Pancreas (tissue), 10 donors: ENCODE data around the gene RMRP. TPM values are rescaled to one million over a fixed set of nuclear protein-coding genes. Genes with fewer than 3 reads are reported as not detected.

Experiments
- ATAC-seq, 4 donors: fragments of 200-7000 bp; cut with Tn5 transposase; one replicate each; pipeline versions ENCODE4 v1.8.0 to v1.9.1; 2020; ENCODE audit warnings: mild to moderate bottlenecking in 4 of 4, moderate library complexity in 4 of 4
- DNase-seq, 6 donors: peaks; one replicate each; pipeline ENCODE4 v3.0.0-alpha.2; 2020
- FAIRE-seq: peaks from 2 replicates; lab custom pipeline; 2012; peaks lifted over from hg19 to GRCh38; lab: Jason Lieb, UNC
- H3K27ac ChIP-seq, 4 donors: fragments of 200-600 bp; sonication (generic); 1 replicate in 3 of 4; 2 replicates in 1 of 4; pipeline versions ENCODE4 v1.5.0 to v1.8.0; 2020
- H3K27me3 ChIP-seq, 4 donors: fragments of 200-600 bp; one replicate each; pipeline ENCODE4 v1.8.0; 2021
- H3K36me3 ChIP-seq, 3 donors: fragments of 200-600 bp; sonication (generic) in 1 of 3; one replicate each; pipeline versions ENCODE4 v1.5.0 to v1.8.0; 2020 to 2021
- H3K4me1 ChIP-seq, 3 donors: fragments of 200-600 bp; one replicate each; pipeline ENCODE4 v1.8.0; 2021
- H3K4me3 ChIP-seq, 4 donors: fragments of 200-600 bp; sonication (generic) in 2 of 4; one replicate each; pipeline versions ENCODE4 v1.5.0 to v1.8.0; 2020 to 2021
- H3K9me3 ChIP-seq, 4 donors: fragments of 200-600 bp; one replicate each; pipeline ENCODE4 v1.8.0; 2021
- CTCF ChIP-seq, 4 donors: fragments of 200-600 bp; sonication (generic) in 3 of 4; IDR thresholded peaks; one replicate each; pipeline versions ENCODE4 v1.5.0 to v1.8.0; 2021; ENCODE audit warnings: antibody characterized with exemption in 4 of 4
- WGBS, 2 donors: extraction: QIAGEN DNeasy Blood & Tissue Kit; methylation state at CpG; one replicate each; pipeline ENCODE4 v1.1.7; 2013; 5-methylcytosine and 5-hydroxymethylcytosine counted together
- intact Hi-C, 3 donors: fragments of 100-400 bp; cut with DNase I; formaldehyde crosslinking; loops; one replicate each; pipeline versions ENCODE4 v1.11.1 to v1.14.2; 2022
- polyA plus RNA-seq, 2 donors: library from polyadenylated mRNA; stranded (reverse); fragments of 200-250 nt; gene quantifications; one replicate each; pipeline ENCODE4 v1.2.3, GENCODE V29; 2013
- total RNA-seq, 6 donors: library from RNA; stranded (reverse); fragmentation: NEBNext Ultra II Directional in 4 of 6; extraction: Animal tissue kit (Norgen Biotek cat#: 25700) in 4 of 6; gene quantifications; one replicate each; pipeline versions ENCODE4 v1.2.1 to v1.2.4, GENCODE V29; 2021 to 2023
- donor health status: healthy with polysubstance abuse.
- donor health status: DM: no; HTN: no; CAD: no; lungs with moderate emphysema.
- donor health status: DM: no; HTN: no; CAD: no.
- donor health status: control.
- donor health status: control.
- donor health status: Bipolar disorder and iron deficiency.
- donor health status: DM: yes; HTN: yes; CAD: no.
- donor health status: DM: no; HTN: no; CAD: no.
- donor health status: DM: no; HTN: no; CAD: no.
- donor health status: DM: yes; HTN: yes; CAD: no.

The RMRP gene
- total and polyA plus RNA-seq, 8 donors: 80.5 to 15,171 (median 9,544) TPM

GRCh38 chr9:35691334-35691650 lies 33.5 kb upstream of the RMRP start:
- TF ChIP-seq CTCF (IDR thresholded peaks at IDR 0.05): no peak
- DNase-seq (no peak), ATAC-seq (peak in 1 of 4 donors; percentile 44), FAIRE-seq (no peak)
- intact Hi-C loops: no loop called here
- Histone ChIP-seq H3K4me1 (peaks cover 0 to 13% (median 7%) of the 10 kb centered on the region in 3 donors), H3K27ac (peak overlapping the region; percentile 51 to 73 (median 60)), H3K4me3 (peak overlapping the region; percentile 30 to 66 (median 58)), H3K36me3 (no peaks in the 10 kb centered on the region), H3K9me3 (no peaks in the 10 kb centered on the region), H3K27me3 (no peaks in the 10 kb centered on the region)
- WGBS, 2 donors: 30 to 31% methylated on average over 10 of the region's 10 CpGs

GRCh38 chr9:35690614-35691333 lies 33.0 kb upstream of the RMRP start:
- DNase-seq (peak; percentile 56 to 79 (median 72)), ATAC-seq (peak; percentile 52 to 79 (median 76)), FAIRE-seq (no peak)
- intact Hi-C loops: no loop called here
- 0 to 1% methylated on average over 48 to 61 of the region's 61 CpGs for WGBS, 2 donors
- TF ChIP-seq CTCF (IDR thresholded peaks at IDR 0.05): no peak
- H3K36me3 ChIP-seq: no peaks in the 10 kb centered on the region
- peak overlapping the region; percentile 51 to 73 (median 60) for H3K27ac ChIP-seq
- no peaks in the 10 kb centered on the region for H3K9me3 ChIP-seq
- peak overlapping the region; percentile 30 to 66 (median 58) for H3K4me3 ChIP-seq
- no peaks in the 10 kb centered on the region for H3K27me3 ChIP-seq
- peaks cover 0 to 8% (median 4%) of the 10 kb centered on the region in 3 donors for H3K4me1 ChIP-seq

GRCh38 chr9:35690294-35690613 lies 32.4 kb upstream of the RMRP start:
- Histone ChIP-seq H3K27ac (peak overlapping the region; percentile 51 to 73 (median 60)), H3K4me3 (peak overlapping the region; percentile 30 to 66 (median 58)), H3K27me3 (no peaks in the 10 kb centered on the region), H3K36me3 (no peaks in the 10 kb centered on the region), H3K9me3 (no peaks in the 10 kb centered on the region), H3K4me1 (peaks cover 0 to 4% (median 4%) of the 10 kb centered on the region in 3 donors)
- FAIRE-seq (no peak), ATAC-seq (no peak), DNase-seq (no peak)
- 5 to 9% methylated on average over 21 of the region's 21 CpGs for WGBS, 2 donors
- no peak for TF ChIP-seq CTCF (IDR thresholded peaks at IDR 0.05)
- intact Hi-C loops: no loop called here

GRCh38 chr9:35689542-35690293 lies 31.9 kb upstream of the RMRP start, which contains the start of gene TPM2:
TPM2 (minus strand) TSS chr9:35689925; CDS start chr9:35689817, 108 bp downstream.
- ATAC-seq (peak in 3 of 4 donors; percentile 13 to 23 (median 22)), FAIRE-seq (no peak), DNase-seq (peak in 3 of 6 donors; percentile 17 to 75 (median 65))
- H3K9me3 ChIP-seq: no peaks in the 10 kb centered on the region
- intact Hi-C loops: no loop called here
- peak within 1 kb of the TSS; percentile 30 to 66 (median 58) for H3K4me3 ChIP-seq
- peak within 1 kb of the TSS; percentile 51 to 73 (median 60) for H3K27ac ChIP-seq
- H3K4me1 ChIP-seq: peaks cover 0 to 4% (median 4%) of the 10 kb centered on the region in 3 donors
- TF ChIP-seq CTCF (IDR thresholded peaks at IDR 0.05): no peak
- 56 to 62% methylated on average over 53 to 61 of the region's 61 CpGs for WGBS, 2 donors
- H3K36me3 ChIP-seq: no peaks in the 10 kb centered on the region
- H3K27me3 ChIP-seq: no peaks in the 10 kb centered on the region
